ENCODE measurements around the gene TMEM151B.
"Not testable (repeated sequence)": the region's sequence is repeated elsewhere in the genome, so short reads cannot be mapped to it uniquely, and the experiment has no call there.

The TMEM151B gene

GRCh38 chr6:44315951-44316350 lies 45.7 kb downstream of the TMEM151B start:
- TF ChIP-seq CTCF (IDR thresholded peaks at IDR 0.05; ENCODE audit: extremely low read depth, insufficient read depth, missing control alignments), result no peak
- in situ Hi-C loops (cut with MboI; ENCODE audit: low pct_unique_long_range_greater_than_20kb, low sequenced_read_pairs, unreplicated experiment), result no loop called here
- DNase-seq (ENCODE audit: low spot score), result no peak

GRCh38 chr6:44316481-44316880 lies 46.2 kb downstream of the TMEM151B start:
- no peak for DNase-seq (ENCODE audit: low spot score)
- in situ Hi-C loops (cut with MboI; ENCODE audit: low pct_unique_long_range_greater_than_20kb, low sequenced_read_pairs, unreplicated experiment), result no loop called here
- no peak for TF ChIP-seq CTCF (IDR thresholded peaks at IDR 0.05; ENCODE audit: extremely low read depth, insufficient read depth, missing control alignments)

- DNase-seq (ENCODE audit: low spot score); in situ Hi-C loops (cut with MboI; ENCODE audit: low pct_unique_long_range_greater_than_20kb, low sequenced_read_pairs, unreplicated experiment): not testable (repeated sequence)
Measured at GRCh38 chr6:44317136-44317631, 46.9 kb downstream of the TMEM151B start.

- DNase-seq (ENCODE audit: low spot score), result no peak
- in situ Hi-C loops (cut with MboI; ENCODE audit: low pct_unique_long_range_greater_than_20kb, low sequenced_read_pairs, unreplicated experiment), result no loop called here
- no peak for TF ChIP-seq CTCF (IDR thresholded peaks at IDR 0.05; ENCODE audit: extremely low read depth, insufficient read depth, missing control alignments)
Measured at GRCh38 chr6:44321210-44321609, 51.0 kb downstream of the TMEM151B start.

GRCh38 chr6:44327096-44327495 lies 56.8 kb downstream of the TMEM151B start:
- in situ Hi-C loops (cut with MboI; ENCODE audit: low pct_unique_long_range_greater_than_20kb, low sequenced_read_pairs, unreplicated experiment), result loop anchor here (25.0 kb wide), 1 partner anchor 165 kb away; the partner anchor contains the start of gene CAPN11
- no peak for TF ChIP-seq CTCF (IDR thresholded peaks at IDR 0.05; ENCODE audit: extremely low read depth, insufficient read depth, missing control alignments)
- DNase-seq (ENCODE audit: low spot score), result no peak

GRCh38 chr6:44327760-44328159 lies 57.5 kb downstream of the TMEM151B start:
- in situ Hi-C loops (cut with MboI; ENCODE audit: low pct_unique_long_range_greater_than_20kb, low sequenced_read_pairs, unreplicated experiment), result loop anchor here (25.0 kb wide), 1 partner anchor 165 kb away; the partner anchor contains the start of gene CAPN11

DNA sequence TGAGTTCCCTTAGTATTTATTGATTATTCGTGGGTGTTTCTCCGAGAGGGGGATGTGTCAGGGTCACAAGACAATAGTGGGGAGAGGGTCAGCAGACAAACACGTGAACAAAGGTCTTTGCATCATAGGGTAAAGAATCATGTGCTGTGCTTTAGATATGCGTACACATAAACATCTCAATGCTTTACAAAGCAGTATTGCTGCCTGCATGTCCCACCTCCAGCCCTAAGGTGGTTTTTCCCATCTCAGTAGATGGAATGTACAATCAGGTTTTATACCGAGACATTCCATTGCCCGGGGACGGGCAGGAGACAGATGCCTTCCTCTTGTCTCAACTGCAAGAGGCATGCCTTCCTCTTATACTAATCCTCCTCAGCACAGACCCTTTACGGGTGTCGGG lies 58.0 kb downstream of the TMEM151B start:
- in situ Hi-C loops (cut with MboI; ENCODE audit: low pct_unique_long_range_greater_than_20kb, low sequenced_read_pairs, unreplicated experiment), result loop anchor here (25.0 kb wide), 1 partner anchor 166 kb away; the partner anchor contains the start of gene CAPN11
- DNase-seq (ENCODE audit: low spot score), result not testable (repeated sequence)

More at GRCh38 chr6:44327760-44328159, 57.5 kb downstream of the TMEM151B start:
- TF ChIP-seq CTCF (IDR thresholded peaks at IDR 0.05; ENCODE audit: extremely low read depth, insufficient read depth, missing control alignments), result no peak
- DNase-seq (ENCODE audit: low spot score), result no peak

DNA sequence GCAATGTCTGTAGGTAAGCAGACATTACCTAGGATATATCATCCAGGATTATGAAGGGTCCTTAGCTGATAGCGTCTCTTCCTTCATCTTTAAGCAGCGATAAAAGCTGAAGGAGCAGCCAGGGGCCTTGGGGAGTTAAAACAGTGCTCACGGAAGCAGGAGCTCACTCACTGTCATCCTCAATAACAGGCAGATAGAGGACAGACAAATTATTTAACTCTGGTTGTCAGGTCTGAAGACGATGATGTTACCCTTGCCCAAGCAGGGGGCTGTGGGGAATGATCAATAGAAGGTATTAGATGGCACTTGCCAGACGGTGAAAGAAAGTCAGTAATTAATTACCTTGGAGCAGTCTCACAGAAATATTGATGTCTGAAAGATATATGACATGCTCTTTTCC lies 59.6 kb downstream of the TMEM151B start:
- TF ChIP-seq CTCF (IDR thresholded peaks at IDR 0.05; ENCODE audit: extremely low read depth, insufficient read depth, missing control alignments), result no peak
- DNase-seq (ENCODE audit: low spot score), result no peak
- in situ Hi-C loops (cut with MboI; ENCODE audit: low pct_unique_long_range_greater_than_20kb, low sequenced_read_pairs, unreplicated experiment), result loop anchor here (25.0 kb wide), 1 partner anchor 168 kb away; the partner anchor contains the start of gene CAPN11

All from GM13977 (cell line).